H1 (cell line): ENCODE measurements around the gene CPA3. TPM values are rescaled to one million over a fixed set of nuclear protein-coding genes. Genes with fewer than 3 reads are reported as not detected.

Source experiments
- CTCF ChIA-PET: fragments of 300-600 bp; sonication (Branson Sonifier 250); formaldehyde crosslinking; loops from one replicate; lab custom pipeline; 2021; ENCODE audit not compliant: partially characterized antibody; lab: Charles Lee
- POLR2A ChIA-PET: fragments of 300-600 bp; sonication (Branson Sonifier 250); formaldehyde crosslinking; loops from one replicate; lab custom pipeline; 2021; ENCODE audit warnings: inconsistent platforms; ENCODE audit not compliant: partially characterized antibody; lab: Charles Lee
- DNase-seq, 2 experiments: peaks; one replicate each; pipeline versions ENCODE4 v3.0.0 to v3.0.0-alpha.2; 2010 to 2022; ENCODE audit warnings: low spot score in 2 of 2, low read depth in 1 of 2, mixed read lengths in 1 of 2
- FAIRE-seq: peaks from 2 replicates; lab custom pipeline; 2011; peaks lifted over from hg19 to GRCh38; lab: Jason Lieb, UNC
- H2AFZ ChIP-seq: 2 replicates; pipeline ENCODE4 v1.8.1; 2012; ENCODE audit warnings: low read length, inconsistent platforms
- H2AK5ac ChIP-seq: 2 replicates; pipeline ENCODE4 v1.6.1; 2013; ENCODE audit warnings: low read depth, low read length
- H2BK120ac ChIP-seq: replicated peaks from 2 replicates; pipeline ENCODE3; 2013; ENCODE audit warnings: low read depth, low read length, inconsistent platforms
- H2BK12ac ChIP-seq: 2 replicates; pipeline ENCODE4 v1.6.1; 2013; ENCODE audit warnings: low read depth, low read length
- H2BK15ac ChIP-seq: 2 replicates; pipeline ENCODE4 v1.6.1; 2013; ENCODE audit warnings: low read length
- H2BK20ac ChIP-seq: 2 replicates; pipeline ENCODE4 v1.6.1; 2013; ENCODE audit warnings: low read length
- H2BK5ac ChIP-seq: 2 replicates; pipeline ENCODE4 v1.6.1; 2013; ENCODE audit warnings: low read depth, low read length
- H3K14ac ChIP-seq: 2 replicates; pipeline ENCODE4 v1.6.1; 2013; ENCODE audit warnings: inconsistent platforms; ENCODE audit not compliant: insufficient read length
- H3K18ac ChIP-seq: 2 replicates; pipeline ENCODE4 v1.6.1; 2013; ENCODE audit warnings: low read length; ENCODE audit errors: extremely low read depth
- H3K23ac ChIP-seq: 2 replicates; pipeline ENCODE4 v1.6.1; 2013; ENCODE audit warnings: inconsistent platforms; ENCODE audit not compliant: insufficient read length
- H3K23me2 ChIP-seq: 2 replicates; pipeline ENCODE4 v1.6.1; 2013; ENCODE audit warnings: low read depth, low read length
- H3K27ac ChIP-seq: 2 replicates; pipeline ENCODE4 v1.6.1; 2011; ENCODE audit warnings: low read depth, low read length, inconsistent platforms
- H3K27me3 ChIP-seq, 4 experiments: replicated peaks in 1 of 4; 1 replicate in 1 of 4; 2 replicates in 3 of 4; pipeline versions ENCODE4 v1.6.1 to v1.8.1; 2011 to 2013; ENCODE audit warnings: low read length in 3 of 4, mild to moderate bottlenecking in 3 of 4, inconsistent platforms in 2 of 4, mixed read lengths in 2 of 4, moderate library complexity in 1 of 4; ENCODE audit not compliant: control insufficient read depth in 3 of 4, insufficient read depth in 3 of 4; ENCODE audit errors: extremely low read depth in 1 of 4
- H3K36me3 ChIP-seq, 4 experiments: 2 replicates each; pipeline versions ENCODE4 v1.6.1 to v1.8.1; 2011 to 2013; ENCODE audit warnings: mild to moderate bottlenecking in 4 of 4, low read length in 3 of 4, moderate library complexity in 2 of 4, control low read depth in 1 of 4, inconsistent platforms in 1 of 4; ENCODE audit not compliant: insufficient read depth in 4 of 4, control insufficient read depth in 2 of 4
- H3K4ac ChIP-seq: replicated peaks from 2 replicates; pipeline ENCODE3; 2013; ENCODE audit warnings: low read length, low read depth, mixed read lengths, inconsistent platforms; ENCODE audit not compliant: insufficient read length
- H3K4me1 ChIP-seq, 4 experiments: replicated peaks in 1 of 4; 1 replicate in 1 of 4; 2 replicates in 3 of 4; pipeline versions ENCODE4 v1.6.1 to v1.8.1; 2011 to 2013; ENCODE audit warnings: low read length in 3 of 4, inconsistent platforms in 2 of 4, mixed read lengths in 1 of 4; ENCODE audit not compliant: insufficient read depth in 4 of 4, control insufficient read depth in 3 of 4
- H3K4me2 ChIP-seq, 2 experiments: 2 replicates each; pipeline versions ENCODE4 v1.6.1 to v1.8.1; 2011 to 2013; ENCODE audit warnings: low read depth in 2 of 2, low read length in 2 of 2, control low read depth in 1 of 2, inconsistent platforms in 1 of 2, mild to moderate bottlenecking in 1 of 2; ENCODE audit not compliant: insufficient read depth in 1 of 2
- H3K4me3 ChIP-seq, 4 experiments: fragments of 200-600, 300-600 bp in 1 of 4; sonication (generic), shearing (Covaris generic), sonication (Bioruptor Twin) in 1 of 4; 2 replicates each; pipeline versions ENCODE4 v1.5.1 to v1.8.1; 2011 to 2016; ENCODE audit warnings: low read length in 4 of 4, low read depth in 3 of 4, control low read depth in 2 of 4, inconsistent platforms in 2 of 4, mild to moderate bottlenecking in 2 of 4, mixed read lengths in 1 of 4, moderate library complexity in 1 of 4; ENCODE audit not compliant: insufficient read depth in 2 of 4; ENCODE audit errors: extremely low read depth in 1 of 4
- H3K56ac ChIP-seq: replicated peaks from 2 replicates; pipeline ENCODE3; 2013; ENCODE audit warnings: low read depth, mild to moderate bottlenecking, mixed read lengths, low read length, inconsistent platforms; ENCODE audit not compliant: insufficient read length
- H3K79me1 ChIP-seq: 2 replicates; pipeline ENCODE4 v1.6.1; 2013; ENCODE audit warnings: low read depth, low read length, control low read depth
- H3K79me2 ChIP-seq, 2 experiments: 2 replicates each; pipeline versions ENCODE4 v1.6.1 to v1.8.1; 2012 to 2013; ENCODE audit warnings: low read length in 2 of 2, mild to moderate bottlenecking in 2 of 2, inconsistent platforms in 1 of 2; ENCODE audit not compliant: insufficient read depth in 2 of 2, control insufficient read depth in 1 of 2
- H3K9ac ChIP-seq, 4 experiments: replicated peaks in 1 of 4; 1 replicate in 1 of 4; 2 replicates in 3 of 4; pipeline versions ENCODE4 v1.6.1 to v1.8.1; 2011 to 2013; ENCODE audit warnings: low read depth in 3 of 4, low read length in 3 of 4, control low read depth in 2 of 4, mild to moderate bottlenecking in 2 of 4, moderate library complexity in 2 of 4, inconsistent platforms in 1 of 4; ENCODE audit errors: extremely low read depth in 1 of 4
- H3K9me3 ChIP-seq, 2 experiments: 2 replicates each; pipeline versions ENCODE4 v1.6.1 to v1.8.1; 2012 to 2013; ENCODE audit warnings: mild to moderate bottlenecking in 2 of 2, moderate library complexity in 2 of 2, control low read depth in 1 of 2, inconsistent platforms in 1 of 2, low read depth in 1 of 2, low read length in 1 of 2, mixed read lengths in 1 of 2; ENCODE audit not compliant: insufficient read depth in 2 of 2
- H4K20me1 ChIP-seq, 2 experiments: replicated peaks in 1 of 2; 2 replicates each; pipeline versions ENCODE3 to v1.8.1; 2011 to 2013; ENCODE audit warnings: inconsistent platforms in 2 of 2, low read length in 2 of 2, mild to moderate bottlenecking in 1 of 2; ENCODE audit not compliant: insufficient read depth in 2 of 2, control insufficient read depth in 1 of 2
- H4K5ac ChIP-seq: 2 replicates; pipeline ENCODE4 v1.6.1; 2013; ENCODE audit warnings: low read length, low read depth, mixed read lengths, inconsistent platforms; ENCODE audit not compliant: insufficient read length
- H4K8ac ChIP-seq: 2 replicates; pipeline ENCODE4 v1.8.0; 2013; ENCODE audit warnings: mild to moderate bottlenecking, moderate library complexity, low read length, inconsistent platforms; ENCODE audit not compliant: insufficient read depth; ENCODE audit errors: extremely low read depth
- H4K91ac ChIP-seq: replicated peaks from 2 replicates; pipeline ENCODE3; 2013; ENCODE audit warnings: low read length, mixed read lengths, inconsistent platforms; ENCODE audit not compliant: insufficient read length
- ATF2 ChIP-seq: IDR thresholded peaks from 2 replicates; pipeline ENCODE4 v1.6.1; 2012; ENCODE audit warnings: low read length, inconsistent platforms
- BACH1 ChIP-seq: IDR thresholded peaks from 2 replicates; pipeline ENCODE4 v1.6.1; 2012; ENCODE audit warnings: low read length, improper control_type of control experiment
- CHD1 ChIP-seq: IDR thresholded peaks from 2 replicates; pipeline ENCODE4 v1.6.1; 2012; ENCODE audit warnings: low read depth, low read length, improper control_type of control experiment
- CHD2 ChIP-seq: IDR thresholded peaks from 2 replicates; pipeline ENCODE4 v1.6.1; 2012; ENCODE audit warnings: low read length, improper control_type of control experiment
- KDM4A ChIP-seq: IDR thresholded peaks from one replicate; pipeline ENCODE4 v1.7.1; 2012; ENCODE audit warnings: low read depth, mild to moderate bottlenecking, moderate library complexity, low read length, inconsistent platforms; ENCODE audit not compliant: severe bottlenecking
- KDM5A ChIP-seq: fragments of 200-600 bp; IDR thresholded peaks from 2 replicates; pipeline ENCODE4 v1.7.1; 2012; ENCODE audit warnings: mild to moderate bottlenecking, low read length, inconsistent platforms, mixed read lengths
- MAX ChIP-seq: IDR thresholded peaks from 2 replicates; pipeline ENCODE4 v1.6.1; 2012; ENCODE audit warnings: inconsistent platforms
- NANOG ChIP-seq: IDR thresholded peaks from 2 replicates; pipeline ENCODE4 v1.6.1; 2011; ENCODE audit warnings: low read length, low read depth, mild to moderate bottlenecking, inconsistent platforms; ENCODE audit not compliant: insufficient read depth, poor library complexity, severe bottlenecking
- RAD21 ChIP-seq, 2 experiments: IDR thresholded peaks in 1 of 2; conservative IDR thresholded peaks in 1 of 2; 2 replicates each; pipeline ENCODE4 v1.6.1; 2011; ENCODE audit warnings: low read depth in 2 of 2, low read length in 2 of 2, improper control_type of control experiment in 1 of 2, inconsistent platforms in 1 of 2, mild to moderate bottlenecking in 1 of 2, moderate library complexity in 1 of 2
- SIX5 ChIP-seq: IDR thresholded peaks from 2 replicates; pipeline ENCODE4 v1.6.1; 2011; ENCODE audit warnings: mild to moderate bottlenecking, low read depth, low read length
- SP2 ChIP-seq: IDR thresholded peaks from 2 replicates; pipeline ENCODE4 v1.6.1; 2012; ENCODE audit warnings: mild to moderate bottlenecking, low read length, inconsistent platforms
- TAF1 ChIP-seq: IDR thresholded peaks from 2 replicates; pipeline ENCODE4 v1.6.1; 2011; ENCODE audit warnings: mild to moderate bottlenecking, low read depth, low read length
- polyA plus RNA-seq, 7 experiments: library from polyadenylated mRNA; depleted of rRNA in 3 of 7; stranded (reverse) in 5 of 7; unstranded in 2 of 7; fragments of >200 nt in 5 of 7; fragments of 200-250 nt in 2 of 7; gene quantifications; 1 replicate in 5 of 7; 2 replicates in 1 of 7; 4 replicates in 1 of 7; pipeline versions ENCODE4 v1.2.1 to v1.2.3, GENCODE V29; 2011 to 2013; ENCODE audit warnings: missing spikeins in 2 of 7, mixed read lengths in 2 of 7
- total RNA-seq: library from RNA; stranded (reverse); fragmentation: NEBNext Ultra II Directional; extraction: Animal tissue kit (Norgen Biotek cat#: 25700); gene quantifications from 2 replicates; pipeline ENCODE4 v1.2.1, GENCODE V29; 2021

The CPA3 gene
- total and polyA plus RNA-seq, 2 of the 8 experiments (the other 6 are each of a cell fraction or from before 2014, with no cell fraction given): not detected

DNA sequence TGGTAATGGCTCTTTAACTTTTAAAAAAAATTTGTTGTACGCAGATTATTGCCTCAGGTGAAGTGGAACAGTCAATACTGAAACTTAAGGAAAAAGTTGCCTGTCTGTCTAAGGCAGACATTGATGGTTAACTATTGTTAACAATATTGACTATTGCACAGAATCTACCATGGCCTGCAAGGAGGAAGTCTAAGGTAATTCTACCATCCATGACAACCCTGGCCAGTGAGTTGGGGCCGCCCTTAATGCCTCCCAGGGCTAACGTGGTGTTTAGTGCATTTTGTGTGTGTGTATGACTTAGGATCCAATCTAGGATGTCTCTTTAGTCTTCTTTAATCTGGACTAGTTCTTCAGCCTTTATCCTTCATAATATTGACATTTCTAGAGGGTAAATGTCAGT, 39.6 kb upstream of the CPA3 start (continued):
- no peak for TF ChIP-seq TAF1

- Histone ChIP-seq H2AK5ac (no peak within 1 kb of the TSS), H3K4me2 (no peak within 1 kb of the TSS), H3K9me3 (no peaks in the 10 kb centered on the region), H3K4me3 (no peak within 1 kb of the TSS), H2BK15ac (no peak within 1 kb of the TSS), H2BK20ac (no peak within 1 kb of the TSS), H3K4ac (no peak within 1 kb of the TSS), H3K9ac (no peak within 1 kb of the TSS), H4K91ac (no peak within 1 kb of the TSS), H3K4me1 (no peaks in the 10 kb centered on the region)
- FAIRE-seq: no peak
- CTCF ChIA-PET: no interaction called here
- no peak for TF ChIP-seq KDM5A
- no peak for TF ChIP-seq KDM4A
- TF ChIP-seq NANOG: no peak
- TF ChIP-seq ATF2: no peak
- no peak for TF ChIP-seq RAD21 (IDR thresholded peaks at IDR 0.05 in 1 of 2, conservative IDR thresholded peaks at IDR 0.05 in 1 of 2; ENCODE audit: low read depth in 2 of 2, low read length in 2 of 2)
- TF ChIP-seq CHD1: no peak
- no peak for TF ChIP-seq BACH1
- no peak for TF ChIP-seq CHD2
- TF ChIP-seq MAX: no peak
- no peak for TF ChIP-seq SP2
- no peak for TF ChIP-seq SIX5
- TF ChIP-seq, all 59 proteins: peak for 0
- no peaks in the 10 kb centered on the region for H3K79me1 ChIP-seq
- no peak within 1 kb of the TSS for H4K8ac ChIP-seq
- H3K56ac ChIP-seq: no peak within 1 kb of the TSS
- no peak within 1 kb of the TSS for H3K14ac ChIP-seq
- DNase-seq: no peak
- no peaks in the 10 kb centered on the region for H3K23me2 ChIP-seq
- POLR2A ChIA-PET: no interaction called here
- no peak within 1 kb of the TSS for H3K23ac ChIP-seq
- no peaks in the 10 kb centered on the region for H4K20me1 ChIP-seq
- no peak within 1 kb of the TSS for H3K27ac ChIP-seq
- no peaks in the 10 kb centered on the region for H3K36me3 ChIP-seq
- H4K5ac ChIP-seq: no peak within 1 kb of the TSS
- no peak within 1 kb of the TSS for H2BK12ac ChIP-seq
- H2BK5ac ChIP-seq: no peak within 1 kb of the TSS
- no peak within 1 kb of the TSS for H2AFZ ChIP-seq
- no peak within 1 kb of the TSS for H3K18ac ChIP-seq
- no peak within 1 kb of the TSS for H2BK120ac ChIP-seq
- no peaks in the 10 kb centered on the region for H3K79me2 ChIP-seq
- H3K27me3 ChIP-seq: no peaks in the 10 kb centered on the region
These were observed 37.5 kb upstream of the CPA3 start, which contains the start of gene CPB1 for GRCh38 chr3:148827585-148827984. CPB1 (plus strand) TSS chr3:148827811; CDS start chr3:148827824, 13 bp downstream.
